AG04450 (cell line): Measurements from ENCODE around the gene TNC. TPM values are rescaled to one million over a fixed set of nuclear protein-coding genes. Genes with fewer than 3 reads are reported as not detected.

ENCODE experiments used
- CTCF ChIA-PET: fragments of 300-600, 350-600 bp; formaldehyde crosslinking; extraction: SDS; loops from one replicate; lab custom pipeline; 2022; ENCODE audit warnings: antibody characterized with exemption, inconsistent platforms; lab: Charles Lee
- POLR2A ChIA-PET: fragments of 350-600 bp; formaldehyde crosslinking; extraction: SDS; loops from one replicate; lab custom pipeline; 2021; ENCODE audit warnings: antibody characterized with exemption, inconsistent platforms; lab: Yijun Ruan, JAX
- DNase-seq: peaks from one replicate; pipeline ENCODE4 v3.0.0-alpha.2; 2011; ENCODE audit warnings: low read depth, low spot score
- H3K27ac ChIP-seq: one replicate; pipeline ENCODE4 v1.5.1; 2012; ENCODE audit warnings: low read depth, low read length, control low read depth
- H3K27me3 ChIP-seq: one replicate; pipeline ENCODE4 v1.6.0; 2012; ENCODE audit warnings: low read length; ENCODE audit not compliant: control insufficient read depth, insufficient read depth
- H3K4me3 ChIP-seq: 2 replicates; pipeline ENCODE4 v1.5.1; 2011; ENCODE audit warnings: mild to moderate bottlenecking, low read depth, low read length, control low read depth
- H3K9me3 ChIP-seq: 2 replicates; pipeline ENCODE4 v1.5.1; 2012; ENCODE audit warnings: low read length; ENCODE audit not compliant: control insufficient read depth, insufficient read depth
- CTCF ChIP-seq: IDR thresholded peaks from 2 replicates; pipeline ENCODE4 v1.5.1; 2011; ENCODE audit warnings: low read depth, low read length, control low read depth, inconsistent platforms
- polyA plus RNA-seq: library from polyadenylated mRNA; depleted of rRNA; stranded (reverse); fragments of >200 nt; gene quantifications from 2 replicates; pipeline ENCODE4 v1.2.3, GENCODE V29; 2011

TNC gene
- polyA plus RNA-seq, 1 experiment: 265 TPM

- DNase-seq: no peak
- ChIA-PET CTCF (no interaction called here), POLR2A (no interaction called here)
- Histone ChIP-seq H3K9me3 (no peaks in the 10 kb centered on the region), H3K27me3 (no peaks in the 10 kb centered on the region), H3K4me3 (no peak overlapping the region), H3K27ac (no peak overlapping the region)
- no peak for TF ChIP-seq CTCF
Observed at GRCh38 chr9:115161446-115161845, 43.5 kb upstream of the TNC start.

GRCh38 chr9:115158661-115159481 lies 40.9 kb upstream of the TNC start:
- POLR2A ChIA-PET: interaction anchor here (1.8 kb wide), 1 partner anchor 25 kb away, joined by 5 read pairs; no protein-coding TSS in a partner anchor
- H3K9me3 ChIP-seq: no peaks in the 10 kb centered on the region
- no peak overlapping the region for H3K4me3 ChIP-seq
- no peak for DNase-seq
- TF ChIP-seq CTCF: no peak
- no peaks in the 10 kb centered on the region for H3K27me3 ChIP-seq
- CTCF ChIA-PET: no interaction called here
- H3K27ac ChIP-seq: no peak overlapping the region

- POLR2A ChIA-PET: interaction anchor here (0.6 to 1.8 kb wide), 6 partner anchors 11 to 238 kb away, joined by 3 to 8 read pairs (median 4); partner anchors contain the start of gene TNC
- Histone ChIP-seq H3K4me3 (no peak overlapping the region), H3K27ac (peak overlapping the region; percentile 34), H3K27me3 (no peaks in the 10 kb centered on the region), H3K9me3 (no peaks in the 10 kb centered on the region)
- CTCF ChIA-PET: interaction anchor here (0.7 to 1.0 kb wide), 2 partner anchors 38 to 367 kb away, joined by 3 read pairs; no protein-coding TSS in a partner anchor
- TF ChIP-seq CTCF: no peak
- no peak for DNase-seq
Observed at GRCh38 chr9:115157245-115157674, 39.3 kb upstream of the TNC start.

- no peak for TF ChIP-seq CTCF
- CTCF ChIA-PET: no interaction called here
- Histone ChIP-seq H3K9me3 (no peaks in the 10 kb centered on the region), H3K27me3 (no peaks in the 10 kb centered on the region), H3K4me3 (no peak overlapping the region), H3K27ac (no peak overlapping the region)
- DNase-seq: no peak
- POLR2A ChIA-PET: no interaction called here
Observed at GRCh38 chr9:115155037-115155436, 37.1 kb upstream of the TNC start.

GRCh38 chr9:115154617-115155016 lies 36.7 kb upstream of the TNC start:
- H3K4me3 ChIP-seq: no peak overlapping the region
- no peak overlapping the region for H3K27ac ChIP-seq
- no peaks in the 10 kb centered on the region for H3K9me3 ChIP-seq
- no peaks in the 10 kb centered on the region for H3K27me3 ChIP-seq
- ChIA-PET POLR2A (no interaction called here), CTCF (no interaction called here)
- no peak for DNase-seq
- no peak for TF ChIP-seq CTCF
